GM19238 (cell line): ENCODE data around the gene PABPN1L.
"Not testable (repeated sequence)": the region's sequence is repeated elsewhere in the genome, so short reads cannot be mapped to it uniquely, and the experiment has no call there.

Experiments
- DNase-seq: peaks from one replicate; pipeline ENCODE4 v3.0.0; 2011; ENCODE audit warnings: low spot score; ENCODE audit not compliant: insufficient read length

Gene PABPN1L

GRCh38 chr16:88901718-88902337 is 35.4 kb upstream of the PABPN1L start:
- no peak for DNase-seq

- no peak for DNase-seq
Observed at GRCh38 chr16:88900662-88901052, 34.2 kb upstream of the PABPN1L start.

- DNase-seq, result no peak
Observed at GRCh38 chr16:88899901-88900661, 33.6 kb upstream of the PABPN1L start.

GRCh38 chr16:88897696-88898425 is 31.4 kb upstream of the PABPN1L start:
- DNase-seq, result no peak

GRCh38 chr16:88896238-88897070 is 30.0 kb upstream of the PABPN1L start:
- DNase-seq, result no peak

- DNase-seq, result no peak
Observed at GRCh38 chr16:88895335-88895734, 28.9 kb upstream of the PABPN1L start.

- no peak for DNase-seq
Observed at GRCh38 chr16:88894681-88895300, 28.3 kb upstream of the PABPN1L start.

GRCh38 chr16:88894266-88894665 is 27.8 kb upstream of the PABPN1L start:
- not testable (repeated sequence) for DNase-seq

- DNase-seq, result no peak
Observed at GRCh38 chr16:88893127-88893968, 26.9 kb upstream of the PABPN1L start.

- DNase-seq, result no peak
Observed at GRCh38 chr16:88892065-88892464, 25.6 kb upstream of the PABPN1L start.

- DNase-seq, result no peak
Observed at GRCh38 chr16:88891083-88891482, 24.6 kb upstream of the PABPN1L start.

- DNase-seq, result not testable (repeated sequence)
Observed at GRCh38 chr16:88889702-88890352, 23.4 kb upstream of the PABPN1L start.

- DNase-seq, result no peak
Observed at GRCh38 chr16:88888461-88889387, 22.3 kb upstream of the PABPN1L start.

- DNase-seq, result no peak
Observed at GRCh38 chr16:88888057-88888456, 21.6 kb upstream of the PABPN1L start.

GRCh38 chr16:88886845-88887521 is 20.5 kb upstream of the PABPN1L start:
- no peak for DNase-seq

GRCh38 chr16:88886420-88886844 is 20.0 kb upstream of the PABPN1L start:
- DNase-seq, result no peak

- DNase-seq, result no peak
Observed at GRCh38 chr16:88885693-88886280, 19.3 kb upstream of the PABPN1L start.
